ENCODE measurements around the gene S100A10.

DNA sequence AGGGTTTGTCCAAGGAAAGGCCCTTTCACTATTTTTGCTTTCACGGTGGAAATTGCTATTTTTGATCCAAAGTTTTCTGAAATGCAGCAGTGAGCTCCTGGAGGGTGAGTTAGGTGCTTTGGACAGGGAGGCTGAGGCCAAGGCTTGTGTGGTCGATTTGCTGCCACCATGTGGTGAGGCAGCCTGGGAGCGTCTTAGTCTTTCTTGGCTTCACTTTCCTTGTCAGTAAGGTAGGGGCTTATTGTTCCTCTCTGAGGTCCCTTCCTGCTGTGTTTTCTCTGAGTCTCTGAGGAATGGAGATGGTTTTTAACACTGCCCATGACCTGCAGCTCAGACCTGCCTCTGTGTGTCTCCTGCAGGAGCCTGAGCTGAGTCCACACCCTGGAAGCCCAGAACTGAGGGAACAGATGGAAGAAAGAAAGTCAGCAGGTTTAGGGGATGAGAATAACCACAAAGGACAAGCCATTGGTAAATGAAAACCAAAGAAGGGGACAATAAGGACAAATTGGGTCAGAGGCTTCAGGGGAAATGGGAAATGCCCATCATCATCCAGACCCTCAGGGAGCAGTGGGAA is 20.1 kb upstream of the S100A10 start:
- TF ChIP-seq ZNF565 (CRISPR knock-in tag; conservative IDR thresholded peaks at IDR 0.05; ENCODE audit: low read depth) (no peak), PATZ1 (CRISPR knock-in tag; IDR thresholded peaks at IDR 0.05; ENCODE audit: borderline replicate concordance) (no peak), OSR1 (CRISPR knock-in tag; IDR thresholded peaks at IDR 0.05) (no peak), ESRRG (CRISPR knock-in tag; IDR thresholded peaks at IDR 0.05) (no peak), ZNF8 (CRISPR knock-in tag; IDR thresholded peaks at IDR 0.05) (no peak), CSDC2 (CRISPR knock-in tag; IDR thresholded peaks at IDR 0.05) (no peak), ZNF70 (CRISPR knock-in tag; IDR thresholded peaks at IDR 0.05) (no peak), RARB (CRISPR knock-in tag; IDR thresholded peaks at IDR 0.05) (no peak)
- TF ChIP-seq, protein P1, sequence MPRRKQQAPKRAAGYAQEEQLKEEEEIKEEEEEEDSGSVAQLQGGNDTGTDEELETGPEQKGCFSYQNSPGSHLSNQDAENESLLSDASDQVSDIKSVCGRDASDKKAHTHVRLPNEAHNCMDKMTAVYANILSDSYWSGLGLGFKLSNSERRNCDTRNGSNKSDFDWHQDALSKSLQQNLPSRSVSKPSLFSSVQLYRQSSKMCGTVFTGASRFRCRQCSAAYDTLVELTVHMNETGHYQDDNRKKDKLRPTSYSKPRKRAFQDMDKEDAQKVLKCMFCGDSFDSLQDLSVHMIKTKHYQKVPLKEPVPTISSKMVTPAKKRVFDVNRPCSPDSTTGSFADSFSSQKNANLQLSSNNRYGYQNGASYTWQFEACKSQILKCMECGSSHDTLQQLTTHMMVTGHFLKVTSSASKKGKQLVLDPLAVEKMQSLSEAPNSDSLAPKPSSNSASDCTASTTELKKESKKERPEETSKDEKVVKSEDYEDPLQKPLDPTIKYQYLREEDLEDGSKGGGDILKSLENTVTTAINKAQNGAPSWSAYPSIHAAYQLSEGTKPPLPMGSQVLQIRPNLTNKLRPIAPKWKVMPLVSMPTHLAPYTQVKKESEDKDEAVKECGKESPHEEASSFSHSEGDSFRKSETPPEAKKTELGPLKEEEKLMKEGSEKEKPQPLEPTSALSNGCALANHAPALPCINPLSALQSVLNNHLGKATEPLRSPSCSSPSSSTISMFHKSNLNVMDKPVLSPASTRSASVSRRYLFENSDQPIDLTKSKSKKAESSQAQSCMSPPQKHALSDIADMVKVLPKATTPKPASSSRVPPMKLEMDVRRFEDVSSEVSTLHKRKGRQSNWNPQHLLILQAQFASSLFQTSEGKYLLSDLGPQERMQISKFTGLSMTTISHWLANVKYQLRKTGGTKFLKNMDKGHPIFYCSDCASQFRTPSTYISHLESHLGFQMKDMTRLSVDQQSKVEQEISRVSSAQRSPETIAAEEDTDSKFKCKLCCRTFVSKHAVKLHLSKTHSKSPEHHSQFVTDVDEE (CRISPR knock-in tag; IDR thresholded peaks at IDR 0.05) = no peak
